ENCODE measurements around the gene TAS2R39. TPM values are rescaled to one million over a fixed set of nuclear protein-coding genes. Genes with fewer than 3 reads are reported as not detected.
"Not testable (repeated sequence)": the region's sequence is repeated elsewhere in the genome, so short reads cannot be mapped to it uniquely, and the experiment has no call there.

TAS2R39 gene
- total and polyA plus RNA-seq, 10 donors = not detected

- intact Hi-C loops (cut with DNase I; ENCODE audit: low total_unique reads) = no loop called here
- Histone ChIP-seq H3K9me3 (peaks cover 0 to 13% (median 6%) of the 10 kb centered on the region in 8 donors), H3K27ac (no peak overlapping the region), H3K36me3 (no peaks in the 10 kb centered on the region), H3K27me3 (replicated peaks in 1 of 7) (no peaks in the 10 kb centered on the region), H3K4me3 (no peak overlapping the region), H3K4me1 (no peaks in the 10 kb centered on the region)
- no peak for TF ChIP-seq CTCF (IDR thresholded peaks at IDR 0.05 in 8 of 11, conservative IDR thresholded peaks at IDR 0.05 in 3 of 11)
- TF ChIP-seq POLR2A (IDR thresholded peaks at IDR 0.05) = no peak
- no peak for TF ChIP-seq POLR2AphosphoS5 (IDR thresholded peaks at IDR 0.05)
- DNase-seq = no peak
These were observed 11.5 kb upstream of the TAS2R39 start for GRCh38 chr7:143171697-143172096.

- no peaks in the 10 kb centered on the region for H3K36me3 ChIP-seq
- no peak for TF ChIP-seq CTCF (IDR thresholded peaks at IDR 0.05 in 8 of 11, conservative IDR thresholded peaks at IDR 0.05 in 3 of 11)
- TF ChIP-seq POLR2AphosphoS5 (IDR thresholded peaks at IDR 0.05) = no peak
- no peak for TF ChIP-seq POLR2A (IDR thresholded peaks at IDR 0.05)
- peaks cover 0 to 16% (median 13%) of the 10 kb centered on the region in 8 donors for H3K9me3 ChIP-seq
- H3K4me3 ChIP-seq = no peak overlapping the region
- H3K27me3 ChIP-seq (replicated peaks in 1 of 7) = no peaks in the 10 kb centered on the region
- H3K27ac ChIP-seq = no peak overlapping the region
- intact Hi-C loops (cut with DNase I; ENCODE audit: low total_unique reads) = no loop called here
- WGBS, 5 donors = 63 to 77% (median 74%) methylated on average over 4 of the region's 4 CpGs
- H3K4me1 ChIP-seq = no peaks in the 10 kb centered on the region
- DNase-seq = no peak
These were observed 10.9 kb upstream of the TAS2R39 start for GRCh38 chr7:143172354-143172753.

GRCh38 chr7:143176128-143176527, 7.1 kb upstream of the TAS2R39 start:
- no peak overlapping the region for H3K27ac ChIP-seq
- 90 to 98% (median 93%) methylated on average over 5 of the region's 5 CpGs for WGBS, 5 donors
- intact Hi-C loops (cut with DNase I; ENCODE audit: low total_unique reads) = no loop called here
- no peak overlapping the region for H3K4me3 ChIP-seq
- H3K36me3 ChIP-seq = no peaks in the 10 kb centered on the region
- H3K9me3 ChIP-seq = peaks cover 3 to 44% (median 33%) of the 10 kb centered on the region in 8 donors
- peaks cover 0 to 1% (median 0%) of the 10 kb centered on the region in 6 donors for H3K4me1 ChIP-seq
- no peaks in the 10 kb centered on the region for H3K27me3 ChIP-seq (replicated peaks in 1 of 7)
- TF ChIP-seq POLR2AphosphoS5 (IDR thresholded peaks at IDR 0.05) (no peak), POLR2A (IDR thresholded peaks at IDR 0.05) (no peak), CTCF (IDR thresholded peaks at IDR 0.05 in 8 of 11, conservative IDR thresholded peaks at IDR 0.05 in 3 of 11) (no peak)
- DNase-seq = no peak

- H3K4me3 ChIP-seq = no peak overlapping the region
- intact Hi-C loops (cut with DNase I; ENCODE audit: low total_unique reads) = no loop called here
- no peak for DNase-seq
- 85 to 92% (median 89%) methylated on average over 2 of the region's 2 CpGs for WGBS, 5 donors
- peaks cover 0 to 15% (median 0%) of the 10 kb centered on the region in 6 donors for H3K4me1 ChIP-seq
- no peaks in the 10 kb centered on the region for H3K27me3 ChIP-seq (replicated peaks in 1 of 7)
- peaks cover 3 to 44% (median 33%) of the 10 kb centered on the region in 8 donors for H3K9me3 ChIP-seq
- H3K27ac ChIP-seq = no peak overlapping the region
- TF ChIP-seq POLR2A (IDR thresholded peaks at IDR 0.05) (no peak), CTCF (IDR thresholded peaks at IDR 0.05 in 8 of 11, conservative IDR thresholded peaks at IDR 0.05 in 3 of 11) (no peak), POLR2AphosphoS5 (IDR thresholded peaks at IDR 0.05) (no peak)
- H3K36me3 ChIP-seq = no peaks in the 10 kb centered on the region
These were observed 5.7 kb upstream of the TAS2R39 start for GRCh38 chr7:143177374-143178119.

- peaks cover 0 to 16% (median 0%) of the 10 kb centered on the region in 6 donors for H3K4me1 ChIP-seq
- H3K27me3 ChIP-seq (replicated peaks in 1 of 7); DNase-seq; H3K36me3 ChIP-seq; H3K27ac ChIP-seq; H3K4me3 ChIP-seq; intact Hi-C loops (cut with DNase I; ENCODE audit: low total_unique reads): not testable (repeated sequence)
- 82 to 97% (median 88%) methylated on average over 4 of the region's 4 CpGs for WGBS, 5 donors
- H3K9me3 ChIP-seq = peaks cover 3 to 44% (median 33%) of the 10 kb centered on the region in 8 donors
These were observed 2.4 kb upstream of the TAS2R39 start for GRCh38 chr7:143180771-143181170.
